Naive thymus-derived CD4-positive, alpha-beta T cell (primary cell): ENCODE results near the gene NHS. TPM values are rescaled to one million over a fixed set of nuclear protein-coding genes. Genes with fewer than 3 reads are reported as not detected.

Source experiments
- ATAC-seq: fragments of 150-1000 bp; cut with Tn5 transposase; 2 replicates; pipeline ENCODE4 v1.10.0; 2021; ENCODE audit warnings: mild to moderate bottlenecking, moderate library complexity
- CTCF ChIA-PET: fragments of 350-600 bp; sonication (Branson Sonifier 250); formaldehyde crosslinking; loops from one replicate; lab custom pipeline; 2021; ENCODE audit warnings: antibody characterized with exemption; lab: Charles Lee
- POLR2A ChIA-PET: fragments of 350-600 bp; sonication (Branson Sonifier 250); formaldehyde crosslinking; loops from one replicate; lab custom pipeline; 2021; ENCODE audit warnings: antibody characterized with exemption, inconsistent platforms; lab: Charles Lee
- DNase-seq, 9 donors: peaks; one replicate each; pipeline versions ENCODE4 v3.0.0 to v3.0.0-alpha.2; 2020 to 2022; ENCODE audit warnings: mixed read lengths in 1 of 9
- H3K27ac ChIP-seq: one replicate; pipeline ENCODE4 v1.7.0; 2013; ENCODE audit warnings: mild to moderate bottlenecking, low read depth, low read length, moderate library complexity
- H3K27me3 ChIP-seq, 2 donors: one replicate each; pipeline ENCODE4 v1.7.0; 2013; ENCODE audit warnings: low read length in 2 of 2, mild to moderate bottlenecking in 2 of 2, moderate library complexity in 2 of 2; ENCODE audit not compliant: control insufficient read depth in 2 of 2, insufficient read depth in 2 of 2
- H3K36me3 ChIP-seq, 3 experiments: 1 replicate in 2 of 3; 2 replicates in 1 of 3; pipeline ENCODE4 v1.7.0; 2013; ENCODE audit warnings: low read length in 3 of 3, mild to moderate bottlenecking in 3 of 3, moderate library complexity in 1 of 3; ENCODE audit not compliant: insufficient read depth in 3 of 3, control insufficient read depth in 2 of 3
- H3K4me1 ChIP-seq, 2 donors: one replicate each; pipeline ENCODE4 v1.7.0; 2013; ENCODE audit warnings: low read length in 2 of 2, mild to moderate bottlenecking in 2 of 2, moderate library complexity in 1 of 2; ENCODE audit not compliant: control insufficient read depth in 2 of 2, insufficient read depth in 2 of 2
- H3K4me3 ChIP-seq: 2 replicates; pipeline ENCODE4 v1.7.0; 2013; ENCODE audit warnings: mild to moderate bottlenecking, low read length
- H3K9me3 ChIP-seq, 3 experiments: 1 replicate in 2 of 3; 2 replicates in 1 of 3; pipeline ENCODE4 v1.7.0; 2013; ENCODE audit warnings: low read length in 3 of 3; ENCODE audit not compliant: control insufficient read depth in 2 of 3
- H3K27ac Mint-ChIP-seq, 9 donors: one replicate each; pipeline ENCODE4 v1.8.0; 2020 to 2022; ENCODE audit warnings: mixed read lengths in 9 of 9, mild to moderate bottlenecking in 8 of 9, moderate library complexity in 5 of 9, inconsistent platforms in 2 of 9
- H3K27me3 Mint-ChIP-seq, 5 donors: one replicate each; pipeline ENCODE4 v1.8.0; 2021 to 2022; ENCODE audit warnings: mixed read lengths in 5 of 5, mild to moderate bottlenecking in 1 of 5
- H3K36me3 Mint-ChIP-seq, 5 donors: one replicate each; pipeline ENCODE4 v1.8.0; 2020 to 2022; ENCODE audit warnings: mixed read lengths in 5 of 5, mild to moderate bottlenecking in 3 of 5, inconsistent platforms in 1 of 5
- H3K4me1 Mint-ChIP-seq, 7 donors: one replicate each; pipeline ENCODE4 v1.8.0; 2020 to 2022; ENCODE audit warnings: mixed read lengths in 7 of 7, mild to moderate bottlenecking in 3 of 7, inconsistent platforms in 1 of 7
- H3K4me3 Mint-ChIP-seq, 10 donors: one replicate each; pipeline ENCODE4 v1.8.0; 2020 to 2022; ENCODE audit warnings: mild to moderate bottlenecking in 10 of 10, mixed read lengths in 10 of 10, moderate library complexity in 6 of 10, inconsistent platforms in 2 of 10
- H3K9me3 Mint-ChIP-seq, 11 donors: one replicate each; pipeline ENCODE4 v1.8.0; 2020 to 2022; ENCODE audit warnings: mixed read lengths in 11 of 11, mild to moderate bottlenecking in 4 of 11, inconsistent platforms in 1 of 11, moderate library complexity in 1 of 11
- intact Hi-C, 2 donors: fragments of 100-400 bp; cut with micrococcal nuclease; formaldehyde crosslinking; loops; one replicate each; pipeline ENCODE4 v1.15.1; 2023
- polyA plus RNA-seq, 2 donors: library from polyadenylated mRNA; unstranded; fragments of 300-500 nt; fragmentation: Illumina TruSeq; gene quantifications; one replicate each; pipeline ENCODE4 v1.2.3, GENCODE V29; 2021
- total RNA-seq, 6 experiments: library from RNA in 5 of 6; stranded (reverse) in 5 of 6; gene quantifications; 1 replicate in 5 of 6; 2 replicates in 1 of 6; pipeline ENCODE4 v1.2.3 and lab custom pipeline; 2021 to 2026

NHS gene
- total and polyA plus RNA-seq, 7 experiments from 2014 or later = 0.02 to 2.6 (median 0.32) TPM; not detected in 1

- DNase-seq = no peak
- ChIA-PET CTCF (no interaction called here), POLR2A (no interaction called here)
- Histone ChIP-seq H3K27ac (no peak overlapping the region), H3K9me3 (no peaks in the 10 kb centered on the region), H3K4me1 (no peaks in the 10 kb centered on the region), H3K27me3 (no peaks in the 10 kb centered on the region), H3K36me3 (no peaks in the 10 kb centered on the region), H3K4me3 (no peak overlapping the region)
- Mint-ChIP-seq H3K4me3 (no peak overlapping the region), H3K27ac (no peak overlapping the region), H3K36me3 (no peaks in the 10 kb centered on the region), H3K9me3 (no peaks in the 10 kb centered on the region), H3K4me1 (no peaks in the 10 kb centered on the region), H3K27me3 (peaks cover 0 to 10% (median 6%) of the 10 kb centered on the region in 5 donors)
- intact Hi-C loops = no loop called here
- ATAC-seq = no peak
Observed at GRCh38 chrX:17413228-17413627, 38.2 kb downstream of the NHS start.

- Mint-ChIP-seq H3K27me3 (peaks cover 0 to 10% (median 5%) of the 10 kb centered on the region in 5 donors), H3K36me3 (no peaks in the 10 kb centered on the region), H3K9me3 (no peaks in the 10 kb centered on the region), H3K4me1 (no peaks in the 10 kb centered on the region), H3K4me3 (no peak overlapping the region), H3K27ac (no peak overlapping the region)
- Histone ChIP-seq H3K36me3 (no peaks in the 10 kb centered on the region), H3K9me3 (no peaks in the 10 kb centered on the region), H3K4me1 (no peaks in the 10 kb centered on the region), H3K4me3 (no peak overlapping the region), H3K27ac (no peak overlapping the region), H3K27me3 (no peaks in the 10 kb centered on the region)
- ATAC-seq (no peak), DNase-seq (no peak)
- intact Hi-C loops = no loop called here
- ChIA-PET POLR2A (no interaction called here), CTCF (no interaction called here)
Observed at GRCh38 chrX:17414027-17414658, 39.1 kb downstream of the NHS start.

GRCh38 chrX:17414839-17415238, 39.8 kb downstream of the NHS start:
- no peak overlapping the region for H3K4me3 ChIP-seq
- Mint-ChIP-seq H3K27me3 (peaks cover 0 to 10% (median 5%) of the 10 kb centered on the region in 5 donors), H3K4me3 (no peak overlapping the region), H3K36me3 (no peaks in the 10 kb centered on the region), H3K9me3 (no peaks in the 10 kb centered on the region), H3K27ac (no peak overlapping the region), H3K4me1 (no peaks in the 10 kb centered on the region)
- CTCF ChIA-PET = no interaction called here
- no peaks in the 10 kb centered on the region for H3K36me3 ChIP-seq
- H3K9me3 ChIP-seq = no peaks in the 10 kb centered on the region
- no peak for DNase-seq
- no peaks in the 10 kb centered on the region for H3K4me1 ChIP-seq
- intact Hi-C loops = no loop called here
- H3K27ac ChIP-seq = no peak overlapping the region
- ATAC-seq = no peak
- POLR2A ChIA-PET = no interaction called here
- H3K27me3 ChIP-seq = no peaks in the 10 kb centered on the region

GRCh38 chrX:17415242-17415810, 40.3 kb downstream of the NHS start:
- DNase-seq = no peak
- Mint-ChIP-seq H3K4me1 (no peaks in the 10 kb centered on the region), H3K27me3 (peaks cover 0 to 15% (median 6%) of the 10 kb centered on the region in 5 donors), H3K4me3 (no peak overlapping the region), H3K36me3 (no peaks in the 10 kb centered on the region), H3K9me3 (no peaks in the 10 kb centered on the region), H3K27ac (no peak overlapping the region)
- Histone ChIP-seq H3K36me3 (no peaks in the 10 kb centered on the region), H3K9me3 (no peaks in the 10 kb centered on the region), H3K27me3 (no peaks in the 10 kb centered on the region), H3K27ac (no peak overlapping the region), H3K4me3 (no peak overlapping the region), H3K4me1 (no peaks in the 10 kb centered on the region)
- ChIA-PET CTCF (no interaction called here), POLR2A (no interaction called here)
- intact Hi-C loops = no loop called here
- ATAC-seq = no peak

GRCh38 chrX:17417372-17417771, 42.4 kb downstream of the NHS start:
- ATAC-seq = no peak
- peaks cover 0 to 15% (median 6%) of the 10 kb centered on the region in 5 donors for H3K27me3 Mint-ChIP-seq
- H3K36me3 Mint-ChIP-seq = no peaks in the 10 kb centered on the region
- intact Hi-C loops = no loop called here
- H3K36me3 ChIP-seq = no peaks in the 10 kb centered on the region
- H3K4me3 Mint-ChIP-seq = no peak overlapping the region
- CTCF ChIA-PET = no interaction called here
- H3K27ac ChIP-seq = no peak overlapping the region
- POLR2A ChIA-PET = no interaction called here
- H3K4me3 ChIP-seq = no peak overlapping the region
- H3K9me3 ChIP-seq = no peaks in the 10 kb centered on the region
- H3K4me1 ChIP-seq = no peaks in the 10 kb centered on the region
- no peaks in the 10 kb centered on the region for H3K4me1 Mint-ChIP-seq
- DNase-seq = no peak
- no peak overlapping the region for H3K27ac Mint-ChIP-seq
- peaks cover 0 to 2% (median 0%) of the 10 kb centered on the region in 11 donors for H3K9me3 Mint-ChIP-seq
- no peaks in the 10 kb centered on the region for H3K27me3 ChIP-seq

GRCh38 chrX:17425136-17425535, 50.1 kb downstream of the NHS start:
- peaks cover 0 to 2% (median 0%) of the 10 kb centered on the region in 11 donors for H3K9me3 Mint-ChIP-seq
- POLR2A ChIA-PET = no interaction called here
- no peaks in the 10 kb centered on the region for H3K36me3 Mint-ChIP-seq

GRCh38 chrX:17425551-17425950, 50.6 kb downstream of the NHS start:
- no peak for ATAC-seq
- intact Hi-C loops = no loop called here
- no peak overlapping the region for H3K4me3 ChIP-seq
- H3K4me1 Mint-ChIP-seq = no peaks in the 10 kb centered on the region
- ChIA-PET CTCF (no interaction called here), POLR2A (no interaction called here)
- no peak overlapping the region for H3K27ac Mint-ChIP-seq
- H3K36me3 Mint-ChIP-seq = no peaks in the 10 kb centered on the region
- peaks cover 0 to 2% (median 0%) of the 10 kb centered on the region in 11 donors for H3K9me3 Mint-ChIP-seq
- no peaks in the 10 kb centered on the region for H3K27me3 ChIP-seq
- no peaks in the 10 kb centered on the region for H3K36me3 ChIP-seq
- H3K27me3 Mint-ChIP-seq = peaks cover 0 to 2% (median 0%) of the 10 kb centered on the region in 5 donors
- no peaks in the 10 kb centered on the region for H3K4me1 ChIP-seq
- no peak overlapping the region for H3K4me3 Mint-ChIP-seq
- no peak overlapping the region for H3K27ac ChIP-seq
- DNase-seq = no peak
- H3K9me3 ChIP-seq = no peaks in the 10 kb centered on the region

More at GRCh38 chrX:17425136-17425535, 50.1 kb downstream of the NHS start:
- Histone ChIP-seq H3K27me3 (no peaks in the 10 kb centered on the region), H3K4me3 (no peak overlapping the region), H3K4me1 (no peaks in the 10 kb centered on the region), H3K9me3 (no peaks in the 10 kb centered on the region), H3K36me3 (no peaks in the 10 kb centered on the region), H3K27ac (no peak overlapping the region)
- intact Hi-C loops = no loop called here
- ATAC-seq (no peak), DNase-seq (no peak)
- no peak overlapping the region for H3K27ac Mint-ChIP-seq
- H3K27me3 Mint-ChIP-seq = peaks cover 0 to 4% (median 0%) of the 10 kb centered on the region in 5 donors
- H3K4me1 Mint-ChIP-seq = no peaks in the 10 kb centered on the region
- no peak overlapping the region for H3K4me3 Mint-ChIP-seq
- CTCF ChIA-PET = no interaction called here
